ENCODE results near the gene PMPCB. TPM values are rescaled to one million over a fixed set of nuclear protein-coding genes. Genes with fewer than 3 reads are reported as not detected.
"Not testable (repeated sequence)": the region's sequence is repeated elsewhere in the genome, so short reads cannot be mapped to it uniquely, and the experiment has no call there.

The PMPCB gene, protein sequence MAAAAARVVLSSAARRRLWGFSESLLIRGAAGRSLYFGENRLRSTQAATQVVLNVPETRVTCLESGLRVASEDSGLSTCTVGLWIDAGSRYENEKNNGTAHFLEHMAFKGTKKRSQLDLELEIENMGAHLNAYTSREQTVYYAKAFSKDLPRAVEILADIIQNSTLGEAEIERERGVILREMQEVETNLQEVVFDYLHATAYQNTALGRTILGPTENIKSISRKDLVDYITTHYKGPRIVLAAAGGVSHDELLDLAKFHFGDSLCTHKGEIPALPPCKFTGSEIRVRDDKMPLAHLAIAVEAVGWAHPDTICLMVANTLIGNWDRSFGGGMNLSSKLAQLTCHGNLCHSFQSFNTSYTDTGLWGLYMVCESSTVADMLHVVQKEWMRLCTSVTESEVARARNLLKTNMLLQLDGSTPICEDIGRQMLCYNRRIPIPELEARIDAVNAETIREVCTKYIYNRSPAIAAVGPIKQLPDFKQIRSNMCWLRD
- 65.8 TPM for total RNA-seq
- polyA plus RNA-seq (ENCODE audit: insufficient read depth, low read depth, low replicate concordance) = 85.3 TPM
- long read RNA-seq, donor 1, transcript PMPCB-201 (13 exons, 2,472 nt) = major isoform, 9 of 73 reads
- long read RNA-seq, donor 1, partial matches to known transcripts = 61 of 73 reads
- long read RNA-seq, donor 1, other reads (novel, unspliced or antisense) = 0 of 73 reads
- long read RNA-seq, donor 2, transcript PMPCB-201 (13 exons, 2,472 nt) = major isoform, 14 of 116 reads
- long read RNA-seq, donor 2, partial matches to known transcripts = 96 of 116 reads
- long read RNA-seq, donor 2, other reads (novel, unspliced or antisense) = 5 of 116 reads
- long read RNA-seq, donor 3, transcript PMPCB-201 (13 exons, 2,472 nt) = major isoform, 21 of 126 reads
- long read RNA-seq, donor 3, transcript PMPCB-202 (12 exons, 1,714 nt) = minor isoform, 5 of 126 reads
- long read RNA-seq, donor 3, partial matches to known transcripts = 93 of 126 reads
- long read RNA-seq, donor 3, other reads (novel, unspliced or antisense) = 5 of 126 reads
- long read RNA-seq, donor 4, transcript PMPCB-201 (13 exons, 2,472 nt) = major isoform, 6 of 147 reads
- long read RNA-seq, donor 4, partial matches to known transcripts = 129 of 147 reads
- long read RNA-seq, donor 4, other reads (novel, unspliced or antisense) = 9 of 147 reads
- long read RNA-seq, donor 5 = 0 reads
- long read RNA-seq, donor 6, transcript PMPCB-201 (13 exons, 2,472 nt) = major isoform, 32 of 184 reads
- long read RNA-seq, donor 6, partial matches to known transcripts = 141 of 184 reads
- long read RNA-seq, donor 6, other reads (novel, unspliced or antisense) = 5 of 184 reads
- long read RNA-seq, donor 7, transcript PMPCB-201 (13 exons, 2,472 nt) = major isoform, 30 of 42 reads
- long read RNA-seq, donor 7, partial matches to known transcripts = 2 of 42 reads
- long read RNA-seq, donor 7, other reads (novel, unspliced or antisense) = 5 of 42 reads
- long read RNA-seq, donor 8, transcript PMPCB-201 (13 exons, 2,472 nt) = major isoform, 11 of 60 reads
- long read RNA-seq, donor 8, partial matches to known transcripts = 47 of 60 reads
- long read RNA-seq, donor 8, other reads (novel, unspliced or antisense) = 0 of 60 reads
- long read RNA-seq, donor 9, transcript PMPCB-201 (13 exons, 2,472 nt) = major isoform, 8 of 20 reads
- long read RNA-seq, donor 9, partial matches to known transcripts = 12 of 20 reads
- long read RNA-seq, donor 9, other reads (novel, unspliced or antisense) = 0 of 20 reads
- long read RNA-seq, donor 10, transcript PMPCB-202 (12 exons, 1,714 nt) = minor isoform, 5 of 165 reads
- long read RNA-seq, donor 10, transcript PMPCB-201 (13 exons, 2,472 nt) = major isoform, 15 of 165 reads
- long read RNA-seq, donor 10, partial matches to known transcripts = 133 of 165 reads
- long read RNA-seq, donor 10, other reads (novel, unspliced or antisense) = 10 of 165 reads

GRCh38 chr7:103296901-103297836 is at the start of gene PMPCB:
TSS of gene PMPCB (plus strand) at chr7:103297435. CDS start at chr7:103297460, 25 bp downstream.
- peak within 1 kb of the TSS; percentile 44 to 45 for H3K27ac ChIP-seq (ENCODE audit: low read depth in 2 of 2, low read length in 2 of 2)
- FAIRE-seq = no peak
- H3K36me3 ChIP-seq (ENCODE audit: control insufficient read depth in 2 of 3, insufficient read depth in 3 of 3, low read length in 3 of 3) = peaks cover 3 to 7% (median 3%) of the 10 kb centered on the region in 3 donors
- H3K9ac ChIP-seq (ENCODE audit: low read length in 3 of 3) = peak within 1 kb of the TSS; percentile 71 to 92 (median 79)
- intact Hi-C loops (cut with DNase I) = no loop called here
- peaks cover 0 to 5% (median 2%) of the 10 kb centered on the region in 3 donors for H3K4me1 ChIP-seq (ENCODE audit: control insufficient read depth in 2 of 3, insufficient read depth in 2 of 3, low read depth in 1 of 3, low read length in 3 of 3)
- H3K9me3 ChIP-seq (ENCODE audit: control insufficient read depth in 2 of 3, insufficient read depth in 1 of 3, low read length in 3 of 3) = no peaks in the 10 kb centered on the region
- no peaks in the 10 kb centered on the region for H3K27me3 ChIP-seq (ENCODE audit: control insufficient read depth, insufficient read depth, low read length)
- peak; percentile 95 to 97 (median 96) for DNase-seq
- H3K4me3 ChIP-seq (ENCODE audit: low read length in 3 of 3) = peak within 1 kb of the TSS; percentile 79 to 90 (median 85)
- TF ChIP-seq, protein P1, sequence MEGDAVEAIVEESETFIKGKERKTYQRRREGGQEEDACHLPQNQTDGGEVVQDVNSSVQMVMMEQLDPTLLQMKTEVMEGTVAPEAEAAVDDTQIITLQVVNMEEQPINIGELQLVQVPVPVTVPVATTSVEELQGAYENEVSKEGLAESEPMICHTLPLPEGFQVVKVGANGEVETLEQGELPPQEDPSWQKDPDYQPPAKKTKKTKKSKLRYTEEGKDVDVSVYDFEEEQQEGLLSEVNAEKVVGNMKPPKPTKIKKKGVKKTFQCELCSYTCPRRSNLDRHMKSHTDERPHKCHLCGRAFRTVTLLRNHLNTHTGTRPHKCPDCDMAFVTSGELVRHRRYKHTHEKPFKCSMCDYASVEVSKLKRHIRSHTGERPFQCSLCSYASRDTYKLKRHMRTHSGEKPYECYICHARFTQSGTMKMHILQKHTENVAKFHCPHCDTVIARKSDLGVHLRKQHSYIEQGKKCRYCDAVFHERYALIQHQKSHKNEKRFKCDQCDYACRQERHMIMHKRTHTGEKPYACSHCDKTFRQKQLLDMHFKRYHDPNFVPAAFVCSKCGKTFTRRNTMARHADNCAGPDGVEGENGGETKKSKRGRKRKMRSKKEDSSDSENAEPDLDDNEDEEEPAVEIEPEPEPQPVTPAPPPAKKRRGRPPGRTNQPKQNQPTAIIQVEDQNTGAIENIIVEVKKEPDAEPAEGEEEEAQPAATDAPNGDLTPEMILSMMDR (IDR thresholded peaks at IDR 0.05; ENCODE audit: borderline replicate concordance, extremely low read depth, insufficient read depth) = peak; percentile 94

DNA sequence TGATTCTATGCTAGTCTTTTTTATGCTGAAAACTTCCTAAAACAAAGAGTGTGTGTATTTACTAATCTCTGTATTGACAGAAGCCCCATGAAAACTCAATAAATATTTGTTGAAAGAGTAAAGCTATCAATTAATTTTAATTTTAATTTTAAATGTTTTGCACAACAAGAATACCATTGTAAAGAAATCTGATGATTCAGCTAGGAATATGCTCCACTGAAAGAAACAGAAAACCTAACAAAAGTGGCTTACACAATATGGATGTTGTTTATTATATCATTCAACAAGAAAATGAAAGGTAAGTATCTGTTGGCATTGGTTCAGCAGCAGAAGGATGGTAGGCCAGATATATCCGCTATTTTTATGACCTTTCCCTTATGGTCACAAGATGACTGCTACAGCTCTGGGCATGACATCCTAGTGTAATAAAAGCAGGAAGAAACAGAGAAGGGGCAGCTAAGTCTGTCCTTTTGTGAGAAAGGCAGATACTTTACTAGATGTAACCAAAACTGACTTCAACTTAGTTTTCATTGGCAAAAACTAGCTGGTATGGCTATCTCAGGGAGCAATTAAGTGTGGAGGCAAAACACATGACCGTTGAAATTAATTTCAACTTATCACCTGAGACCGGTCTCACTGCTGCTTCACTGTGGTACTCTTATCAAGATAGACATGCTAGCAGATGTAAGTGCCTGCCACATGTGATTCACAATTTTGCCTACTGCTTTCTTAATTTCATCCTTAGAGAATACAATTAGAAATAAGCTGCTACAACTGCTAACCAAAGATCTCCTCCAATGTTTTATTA is 43.3 kb upstream of the PMPCB start:
- H3K4me3 ChIP-seq (ENCODE audit: low read length in 3 of 3); H3K27me3 ChIP-seq (ENCODE audit: control insufficient read depth, insufficient read depth, low read length); FAIRE-seq; H3K36me3 ChIP-seq (ENCODE audit: control insufficient read depth in 2 of 3, insufficient read depth in 3 of 3, low read length in 3 of 3); H3K9me3 ChIP-seq (ENCODE audit: control insufficient read depth in 2 of 3, insufficient read depth in 1 of 3, low read length in 3 of 3); intact Hi-C loops (cut with DNase I); H3K9ac ChIP-seq (ENCODE audit: low read length in 3 of 3); H3K27ac ChIP-seq (ENCODE audit: low read depth in 2 of 2, low read length in 2 of 2); DNase-seq; H3K4me1 ChIP-seq (ENCODE audit: control insufficient read depth in 2 of 3, insufficient read depth in 2 of 3, low read depth in 1 of 3, low read length in 3 of 3): not testable (repeated sequence)

DNA sequence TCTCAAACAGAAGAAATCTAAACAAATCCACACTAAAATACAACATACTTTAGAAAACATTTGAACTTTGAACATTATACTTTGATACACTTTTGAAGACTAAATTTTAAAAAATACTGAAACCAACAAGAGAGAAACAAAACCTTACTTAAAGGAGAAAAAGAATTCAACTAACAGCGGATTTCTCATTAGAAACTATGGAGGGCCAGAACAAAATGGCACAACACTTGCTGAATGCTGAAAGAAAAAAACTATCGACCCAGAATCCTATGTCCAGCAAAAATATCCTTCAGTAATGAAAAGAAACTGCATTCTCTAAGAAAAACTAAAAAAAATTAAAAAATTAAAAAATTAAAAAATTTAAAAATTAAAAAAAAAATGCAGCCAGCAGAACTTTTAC is 33.2 kb upstream of the PMPCB start:
- H3K4me3 ChIP-seq (ENCODE audit: low read length in 3 of 3); DNase-seq; H3K36me3 ChIP-seq (ENCODE audit: control insufficient read depth in 2 of 3, insufficient read depth in 3 of 3, low read length in 3 of 3); H3K27ac ChIP-seq (ENCODE audit: low read depth in 2 of 2, low read length in 2 of 2); FAIRE-seq; H3K9ac ChIP-seq (ENCODE audit: low read length in 3 of 3); intact Hi-C loops (cut with DNase I); H3K4me1 ChIP-seq (ENCODE audit: control insufficient read depth in 2 of 3, insufficient read depth in 2 of 3, low read depth in 1 of 3, low read length in 3 of 3); H3K27me3 ChIP-seq (ENCODE audit: control insufficient read depth, insufficient read depth, low read length); H3K9me3 ChIP-seq (ENCODE audit: control insufficient read depth in 2 of 3, insufficient read depth in 1 of 3, low read length in 3 of 3): not testable (repeated sequence)

DNA sequence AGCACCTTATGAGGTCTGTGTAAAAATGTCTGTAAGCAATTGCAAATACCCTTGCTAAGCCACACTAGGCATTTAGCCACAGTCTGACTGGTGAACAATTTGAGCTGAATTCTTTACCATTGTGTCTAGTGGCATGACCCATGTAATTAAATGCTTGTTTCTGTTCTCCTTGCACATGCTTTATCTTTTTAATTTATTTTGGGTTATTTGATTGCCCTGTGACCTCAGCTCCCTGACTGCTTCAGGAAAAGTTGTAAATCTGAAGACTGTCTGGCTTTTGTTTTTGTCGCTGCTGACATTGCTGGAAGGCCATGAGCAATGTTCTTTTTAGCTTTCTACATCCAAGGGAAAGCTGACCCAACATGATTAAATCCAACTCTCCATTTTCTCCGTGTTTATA is 31.0 kb upstream of the PMPCB start:
- H3K27me3 ChIP-seq (ENCODE audit: control insufficient read depth, insufficient read depth, low read length); H3K4me1 ChIP-seq (ENCODE audit: control insufficient read depth in 2 of 3, insufficient read depth in 2 of 3, low read depth in 1 of 3, low read length in 3 of 3); H3K4me3 ChIP-seq (ENCODE audit: low read length in 3 of 3); H3K9ac ChIP-seq (ENCODE audit: low read length in 3 of 3); H3K9me3 ChIP-seq (ENCODE audit: control insufficient read depth in 2 of 3, insufficient read depth in 1 of 3, low read length in 3 of 3); H3K36me3 ChIP-seq (ENCODE audit: control insufficient read depth in 2 of 3, insufficient read depth in 3 of 3, low read length in 3 of 3); H3K27ac ChIP-seq (ENCODE audit: low read depth in 2 of 2, low read length in 2 of 2); intact Hi-C loops (cut with DNase I); FAIRE-seq: not testable (repeated sequence)
- peak in 2 of 5 donors; percentile 16 to 18 for DNase-seq

DNA sequence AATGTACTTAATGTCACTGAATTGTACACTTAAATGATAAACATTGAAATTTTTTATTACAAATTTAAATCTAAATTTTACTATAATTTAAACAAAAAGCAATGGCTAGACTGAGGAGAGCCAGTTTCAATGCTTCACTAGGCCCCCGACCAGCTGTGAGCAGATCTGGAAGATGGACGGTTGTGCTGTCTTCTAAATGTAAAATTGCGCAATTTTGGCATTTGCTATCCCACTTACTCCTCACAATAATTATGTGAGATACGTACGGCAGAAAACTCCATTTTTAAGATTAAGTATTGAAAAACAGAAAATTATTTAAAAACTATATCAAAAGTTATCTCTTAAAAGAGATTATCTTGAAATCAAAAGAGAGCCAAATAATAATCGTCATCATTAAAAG is 23.9 kb upstream of the PMPCB start:
- H3K4me1 ChIP-seq (ENCODE audit: control insufficient read depth in 2 of 3, insufficient read depth in 2 of 3, low read depth in 1 of 3, low read length in 3 of 3); FAIRE-seq; H3K9me3 ChIP-seq (ENCODE audit: control insufficient read depth in 2 of 3, insufficient read depth in 1 of 3, low read length in 3 of 3); H3K27me3 ChIP-seq (ENCODE audit: control insufficient read depth, insufficient read depth, low read length); H3K4me3 ChIP-seq (ENCODE audit: low read length in 3 of 3); H3K9ac ChIP-seq (ENCODE audit: low read length in 3 of 3); intact Hi-C loops (cut with DNase I); H3K36me3 ChIP-seq (ENCODE audit: control insufficient read depth in 2 of 3, insufficient read depth in 3 of 3, low read length in 3 of 3); H3K27ac ChIP-seq (ENCODE audit: low read depth in 2 of 2, low read length in 2 of 2); DNase-seq: not testable (repeated sequence)
